ENCODE data around the gene SMYD3.

Gene SMYD3

DNA sequence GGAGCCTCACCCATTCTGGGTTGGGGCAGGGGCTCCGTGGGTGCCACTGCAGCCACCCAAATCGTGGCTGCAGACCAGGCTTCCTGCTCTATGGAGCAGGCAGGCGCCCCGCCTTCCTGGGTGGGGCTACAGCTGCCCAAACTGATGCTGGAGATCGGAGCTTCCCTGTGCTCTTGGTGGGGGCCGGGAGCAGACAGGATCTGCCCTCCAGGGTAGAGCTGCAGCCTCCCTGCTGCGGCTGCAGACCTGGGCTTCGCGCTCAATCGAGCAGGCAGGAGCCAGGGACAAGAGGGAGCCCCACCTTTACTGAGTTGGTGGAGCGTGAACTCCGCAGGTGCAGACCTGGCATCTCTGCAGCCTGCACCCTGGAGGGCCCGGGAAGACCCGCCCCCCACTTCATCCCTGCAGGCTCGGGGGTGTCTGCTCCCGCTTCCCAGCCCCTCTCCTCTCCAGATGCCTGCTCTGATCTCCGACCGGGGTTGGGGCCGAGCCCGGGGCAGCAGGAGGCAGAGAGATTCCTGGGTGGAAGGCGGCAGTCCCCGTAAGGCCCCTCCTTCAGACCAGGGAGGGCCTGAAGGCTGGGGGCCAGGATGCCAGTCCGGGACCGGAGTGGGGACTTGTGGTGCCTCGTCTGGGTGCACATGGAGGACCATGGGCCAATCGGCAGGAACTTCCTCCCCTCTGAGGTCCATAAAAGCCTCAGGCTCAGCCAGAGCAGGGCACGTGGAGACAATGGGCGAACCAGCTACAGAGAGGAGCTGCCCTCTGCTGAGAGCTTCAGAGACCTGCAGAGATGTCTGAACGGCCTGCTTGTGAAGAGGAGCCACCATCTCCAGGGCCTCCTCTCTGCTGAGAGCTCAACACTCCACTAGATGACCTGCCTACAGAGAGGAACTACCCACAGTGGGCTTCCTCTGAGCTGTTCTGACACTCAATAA is 359.3 kb downstream of the SMYD3 start:
- peaks cover 4% of the 10 kb centered on the region for H3K9me3 Mint-ChIP-seq
- H3K36me3 Mint-ChIP-seq (ENCODE audit: low read depth), result peaks cover 30% of the 10 kb centered on the region
- H3K27ac Mint-ChIP-seq, result no peak overlapping the region
- no peaks in the 10 kb centered on the region for H3K4me1 Mint-ChIP-seq (ENCODE audit: low read depth)
- H3K4me3 Mint-ChIP-seq, result no peak overlapping the region
- H3K27me3 Mint-ChIP-seq, result no peaks in the 10 kb centered on the region

GRCh38 chr1:246146804-246147523 is 360.1 kb downstream of the SMYD3 start:
- H3K4me1 Mint-ChIP-seq (ENCODE audit: low read depth), result no peaks in the 10 kb centered on the region
- H3K27me3 Mint-ChIP-seq, result no peaks in the 10 kb centered on the region
- peaks cover 30% of the 10 kb centered on the region for H3K36me3 Mint-ChIP-seq (ENCODE audit: low read depth)
- no peak overlapping the region for H3K4me3 Mint-ChIP-seq
- no peak overlapping the region for H3K27ac Mint-ChIP-seq
- peaks cover 4% of the 10 kb centered on the region for H3K9me3 Mint-ChIP-seq

DNA sequence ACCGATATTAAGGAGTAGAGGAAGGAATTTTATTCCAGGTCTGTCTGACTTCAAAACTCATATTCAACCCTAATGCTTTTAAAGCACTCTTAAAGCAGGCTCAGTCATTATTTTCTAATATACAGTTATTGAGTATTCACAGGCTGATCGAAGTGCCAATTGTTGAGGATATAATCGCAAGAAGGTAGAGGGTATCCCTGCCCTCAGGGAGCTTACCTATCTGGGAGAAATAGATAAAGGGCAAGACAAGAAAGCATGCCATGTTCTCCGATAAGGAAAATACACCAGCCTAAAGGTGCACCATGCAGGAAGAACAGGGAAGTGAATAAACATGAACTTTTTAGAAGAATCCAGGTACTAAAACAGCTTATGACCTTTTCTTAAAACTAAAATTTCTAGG is 361.2 kb downstream of the SMYD3 start:
- H3K4me3 Mint-ChIP-seq, result no peak overlapping the region
- H3K27me3 Mint-ChIP-seq, result no peaks in the 10 kb centered on the region
- peaks cover 4% of the 10 kb centered on the region for H3K9me3 Mint-ChIP-seq
- peaks cover 26% of the 10 kb centered on the region for H3K36me3 Mint-ChIP-seq (ENCODE audit: low read depth)
- H3K4me1 Mint-ChIP-seq (ENCODE audit: low read depth), result no peaks in the 10 kb centered on the region
- no peak overlapping the region for H3K27ac Mint-ChIP-seq

- no peaks in the 10 kb centered on the region for H3K27me3 Mint-ChIP-seq
- no peak overlapping the region for H3K4me3 Mint-ChIP-seq
- H3K9me3 Mint-ChIP-seq, result peaks cover 4% of the 10 kb centered on the region
- peaks cover 22% of the 10 kb centered on the region for H3K36me3 Mint-ChIP-seq (ENCODE audit: low read depth)
- no peak overlapping the region for H3K27ac Mint-ChIP-seq
- H3K4me1 Mint-ChIP-seq (ENCODE audit: low read depth), result peaks cover 2% of the 10 kb centered on the region
Observed at GRCh38 chr1:246144931-246145330, 362.1 kb downstream of the SMYD3 start.

- Mint-ChIP-seq H3K27me3 (no peaks in the 10 kb centered on the region), H3K27ac (no peak overlapping the region), H3K4me1 (ENCODE audit: low read depth) (peaks cover 7% of the 10 kb centered on the region), H3K4me3 (no peak overlapping the region), H3K9me3 (no peaks in the 10 kb centered on the region), H3K36me3 (ENCODE audit: low read depth) (peaks cover 10% of the 10 kb centered on the region)
Observed at GRCh38 chr1:246142320-246142893, 364.7 kb downstream of the SMYD3 start.

DNA sequence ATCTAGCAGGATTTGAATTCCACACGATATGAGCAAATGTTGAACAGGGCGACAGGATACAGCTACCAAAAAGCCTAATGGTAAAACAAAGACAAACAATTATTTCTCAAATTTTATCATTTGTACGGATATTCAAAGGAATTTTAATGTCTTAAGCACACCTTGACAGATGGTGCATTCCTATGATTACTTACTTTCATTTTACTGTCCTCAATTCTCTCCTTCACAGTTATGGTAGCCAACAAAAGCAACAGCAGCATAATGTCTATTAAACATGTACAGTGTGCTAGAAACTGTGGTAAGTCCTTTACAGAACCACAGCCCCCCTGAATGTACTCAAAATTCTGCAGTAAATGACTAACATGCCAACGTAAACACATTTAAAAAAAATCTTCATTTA is 365.8 kb downstream of the SMYD3 start:
- peaks cover 7% of the 10 kb centered on the region for H3K4me1 Mint-ChIP-seq (ENCODE audit: low read depth)
- H3K4me3 Mint-ChIP-seq, result no peak overlapping the region
- no peak overlapping the region for H3K27ac Mint-ChIP-seq
- H3K27me3 Mint-ChIP-seq, result no peaks in the 10 kb centered on the region
- H3K36me3 Mint-ChIP-seq (ENCODE audit: low read depth), result peaks cover 6% of the 10 kb centered on the region
- H3K9me3 Mint-ChIP-seq, result no peaks in the 10 kb centered on the region

DNA sequence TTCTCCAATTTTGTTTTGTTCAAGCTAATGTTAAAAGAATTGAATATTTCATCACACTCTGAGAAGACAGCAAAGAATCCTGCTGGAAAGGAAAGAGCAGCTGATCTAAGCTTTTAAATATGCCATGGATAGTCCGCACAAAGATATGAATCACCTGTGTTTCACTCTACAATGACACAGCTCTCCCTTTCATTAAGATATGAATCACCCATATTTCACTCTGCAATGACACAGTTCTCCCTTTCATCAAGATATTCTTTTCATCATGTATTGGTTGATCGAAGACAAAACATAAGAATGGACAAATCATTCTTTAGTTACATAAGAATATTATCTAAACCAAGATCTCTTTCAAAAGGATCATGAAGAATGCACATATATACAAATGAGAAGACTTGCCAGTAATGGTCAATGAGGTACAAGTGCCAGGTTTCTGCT is 367.3 kb downstream of the SMYD3 start:
- no peaks in the 10 kb centered on the region for H3K36me3 Mint-ChIP-seq (ENCODE audit: low read depth)
- H3K27me3 Mint-ChIP-seq, result no peaks in the 10 kb centered on the region
- H3K4me3 Mint-ChIP-seq, result no peak overlapping the region
- no peaks in the 10 kb centered on the region for H3K9me3 Mint-ChIP-seq
- no peak overlapping the region for H3K27ac Mint-ChIP-seq
- peaks cover 8% of the 10 kb centered on the region for H3K4me1 Mint-ChIP-seq (ENCODE audit: low read depth)

DNA sequence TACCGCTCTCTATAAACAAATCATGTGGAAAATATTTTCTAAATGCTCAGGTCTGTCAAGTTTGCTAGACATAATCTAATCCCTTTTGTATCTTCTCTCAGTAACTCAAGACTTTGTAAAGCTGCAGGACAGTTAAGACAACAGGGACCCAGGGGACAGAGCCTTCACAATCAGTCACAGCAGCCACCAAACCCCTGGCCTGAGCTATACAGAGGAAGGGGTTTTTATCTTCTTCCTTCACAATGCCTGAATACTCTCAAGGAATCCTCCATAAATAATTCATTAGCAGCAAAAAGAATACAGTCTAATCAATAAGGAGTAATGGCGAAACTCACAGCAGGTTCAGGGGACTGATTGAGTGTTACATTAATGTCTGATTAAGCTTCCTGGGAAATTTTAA is 368.3 kb downstream of the SMYD3 start:
- no peak overlapping the region for H3K4me3 Mint-ChIP-seq
- H3K27me3 Mint-ChIP-seq, result no peaks in the 10 kb centered on the region
- H3K27ac Mint-ChIP-seq, result no peak overlapping the region

DNA sequence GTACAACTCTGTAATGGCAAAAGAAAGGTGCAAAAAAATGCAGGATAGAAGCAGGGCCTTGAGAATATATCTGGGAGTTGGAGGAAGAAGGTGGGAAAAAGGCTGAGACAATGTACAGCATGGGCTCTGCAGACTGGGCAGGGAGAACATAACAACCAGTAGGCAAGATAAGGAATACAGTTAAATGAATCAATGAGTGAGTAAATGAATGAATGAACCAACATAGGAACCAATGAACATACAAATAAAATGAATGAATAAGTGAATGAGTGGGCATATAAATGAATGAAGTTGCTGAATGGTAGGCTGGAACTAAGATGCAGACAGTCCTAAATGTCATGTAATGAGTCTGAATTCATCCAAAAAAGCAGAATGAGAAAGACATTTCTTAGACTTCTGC is 370.6 kb downstream of the SMYD3 start:
- no peaks in the 10 kb centered on the region for H3K36me3 Mint-ChIP-seq (ENCODE audit: low read depth)
- H3K4me3 Mint-ChIP-seq, result no peak overlapping the region
- no peak overlapping the region for H3K27ac Mint-ChIP-seq
- H3K9me3 Mint-ChIP-seq, result no peaks in the 10 kb centered on the region
- peaks cover 10% of the 10 kb centered on the region for H3K4me1 Mint-ChIP-seq (ENCODE audit: low read depth)
- H3K27me3 Mint-ChIP-seq, result no peaks in the 10 kb centered on the region

More for the DNA sequence above, 368.3 kb downstream of the SMYD3 start:
- no peaks in the 10 kb centered on the region for H3K9me3 Mint-ChIP-seq
- no peaks in the 10 kb centered on the region for H3K36me3 Mint-ChIP-seq (ENCODE audit: low read depth)
- H3K4me1 Mint-ChIP-seq (ENCODE audit: low read depth), result peaks cover 10% of the 10 kb centered on the region

DNA sequence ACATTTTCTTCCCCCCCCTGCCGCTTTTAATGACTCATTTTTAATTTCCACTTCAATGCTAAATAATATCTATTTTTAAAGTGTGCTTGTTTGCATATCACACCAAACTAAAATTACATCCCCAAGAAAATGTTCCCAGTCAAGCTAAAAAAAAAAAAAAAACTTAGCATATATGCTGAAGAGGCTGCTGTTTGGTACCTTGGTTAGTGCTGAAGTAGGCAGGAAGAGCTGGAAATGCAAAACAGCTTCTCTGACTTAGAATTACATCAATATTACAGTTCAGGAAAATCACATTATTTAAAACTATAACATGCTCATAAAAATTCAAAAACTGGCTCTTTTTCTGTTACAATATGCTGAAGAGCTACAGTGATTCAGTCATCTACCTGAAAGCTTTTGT is 372.3 kb downstream of the SMYD3 start:
- Mint-ChIP-seq H3K9me3 (no peaks in the 10 kb centered on the region), H3K4me3 (no peak overlapping the region), H3K27me3 (no peaks in the 10 kb centered on the region), H3K36me3 (ENCODE audit: low read depth) (peaks cover under 1% of the 10 kb centered on the region), H3K27ac (no peak overlapping the region), H3K4me1 (ENCODE audit: low read depth) (peaks cover 6% of the 10 kb centered on the region)

- no peaks in the 10 kb centered on the region for H3K9me3 Mint-ChIP-seq
- peaks cover 3% of the 10 kb centered on the region for H3K4me1 Mint-ChIP-seq (ENCODE audit: low read depth)
- H3K4me3 Mint-ChIP-seq, result no peak overlapping the region
- H3K36me3 Mint-ChIP-seq (ENCODE audit: low read depth), result peaks cover 5% of the 10 kb centered on the region
- no peaks in the 10 kb centered on the region for H3K27me3 Mint-ChIP-seq
- no peak overlapping the region for H3K27ac Mint-ChIP-seq
Observed at GRCh38 chr1:246131095-246131494, 376.0 kb downstream of the SMYD3 start.

DNA sequence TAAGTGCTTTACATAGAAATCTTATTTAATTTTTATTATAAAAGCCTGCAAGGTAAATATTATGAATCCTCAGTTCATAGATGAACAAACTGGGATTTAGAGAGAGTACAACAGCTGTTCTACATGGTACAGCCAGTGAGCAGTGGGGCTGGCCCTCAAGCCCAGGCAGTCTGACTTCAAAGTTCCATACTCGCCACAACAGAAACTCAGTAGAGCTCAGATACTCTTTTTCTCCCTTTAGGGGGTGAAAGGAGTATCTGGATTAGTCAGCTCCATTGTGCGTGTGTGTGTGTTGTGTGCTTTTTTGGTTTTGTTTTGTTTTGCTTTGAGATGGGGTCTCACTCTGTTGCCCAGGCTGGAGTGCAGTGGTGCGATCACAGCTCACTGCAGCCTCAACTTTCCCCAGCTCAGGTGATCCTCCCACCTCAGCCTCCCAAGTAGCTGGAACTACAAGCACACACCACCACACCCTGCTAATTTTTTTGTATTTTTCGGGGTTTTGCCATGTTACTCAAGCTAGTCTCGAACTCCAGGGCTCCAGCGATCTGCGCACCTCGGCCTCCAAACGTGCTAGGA is 378.5 kb downstream of the SMYD3 start:
- no peaks in the 10 kb centered on the region for H3K27me3 Mint-ChIP-seq
- no peaks in the 10 kb centered on the region for H3K9me3 Mint-ChIP-seq
- H3K36me3 Mint-ChIP-seq (ENCODE audit: low read depth), result peaks cover 9% of the 10 kb centered on the region

GRCh38 chr1:246126580-246126979 is 380.5 kb downstream of the SMYD3 start:
- no peaks in the 10 kb centered on the region for H3K4me1 Mint-ChIP-seq (ENCODE audit: low read depth)
- no peaks in the 10 kb centered on the region for H3K27me3 Mint-ChIP-seq
- H3K27ac Mint-ChIP-seq, result no peak overlapping the region
- no peaks in the 10 kb centered on the region for H3K9me3 Mint-ChIP-seq
- H3K36me3 Mint-ChIP-seq (ENCODE audit: low read depth), result peaks cover 9% of the 10 kb centered on the region
- H3K4me3 Mint-ChIP-seq, result no peak overlapping the region

More for the DNA sequence above, 378.5 kb downstream of the SMYD3 start:
- no peak overlapping the region for H3K4me3 Mint-ChIP-seq
- no peaks in the 10 kb centered on the region for H3K4me1 Mint-ChIP-seq (ENCODE audit: low read depth)
- no peak overlapping the region for H3K27ac Mint-ChIP-seq

DNA sequence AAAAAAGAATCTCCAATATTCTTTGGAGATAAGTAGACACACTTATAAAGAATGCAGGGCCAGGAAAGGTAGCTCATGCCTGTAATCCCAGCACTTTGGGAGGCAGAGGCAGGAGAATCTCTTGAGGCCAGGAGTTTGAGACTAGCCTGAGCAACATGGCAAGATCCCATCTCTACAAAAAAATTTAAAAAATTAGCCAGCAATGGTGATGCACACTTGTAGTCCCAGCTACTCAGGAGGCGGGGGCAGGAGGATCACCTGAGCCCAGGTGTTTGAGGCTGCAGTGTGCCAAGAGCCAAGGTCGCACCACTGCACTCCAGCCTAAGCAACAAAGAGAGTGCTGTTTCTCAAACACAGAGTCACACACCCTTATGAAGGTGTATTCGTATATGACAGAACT is 385.0 kb downstream of the SMYD3 start:
- no peaks in the 10 kb centered on the region for H3K27me3 Mint-ChIP-seq
- no peak overlapping the region for H3K27ac Mint-ChIP-seq
- H3K4me3 Mint-ChIP-seq, result no peak overlapping the region
- no peaks in the 10 kb centered on the region for H3K9me3 Mint-ChIP-seq
- peaks cover 4% of the 10 kb centered on the region for H3K36me3 Mint-ChIP-seq (ENCODE audit: low read depth)
- peaks cover 7% of the 10 kb centered on the region for H3K4me1 Mint-ChIP-seq (ENCODE audit: low read depth)

DNA sequence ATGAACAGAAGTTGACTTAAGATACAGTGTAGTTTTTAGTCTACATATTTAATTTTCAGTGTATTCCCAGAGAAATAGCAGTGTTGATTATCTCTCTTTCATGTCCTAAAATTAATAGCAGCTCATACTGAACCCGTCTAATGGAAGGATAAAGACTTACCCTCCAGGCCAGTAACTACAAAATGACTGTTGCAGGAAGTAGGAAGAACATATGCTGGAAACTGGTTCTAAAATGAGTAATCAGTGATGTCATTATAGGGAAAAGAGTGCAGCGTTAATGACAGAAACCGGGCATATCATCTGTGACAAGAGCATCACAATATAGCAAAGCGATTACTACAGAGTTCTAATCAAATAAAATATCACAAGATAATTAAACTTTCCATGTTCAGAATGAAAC is 385.5 kb downstream of the SMYD3 start:
- no peaks in the 10 kb centered on the region for H3K9me3 Mint-ChIP-seq
- no peaks in the 10 kb centered on the region for H3K27me3 Mint-ChIP-seq
- peaks cover 4% of the 10 kb centered on the region for H3K36me3 Mint-ChIP-seq (ENCODE audit: low read depth)
- no peak overlapping the region for H3K27ac Mint-ChIP-seq
- H3K4me3 Mint-ChIP-seq, result no peak overlapping the region
- H3K4me1 Mint-ChIP-seq (ENCODE audit: low read depth), result peaks cover 12% of the 10 kb centered on the region
